HG03457 (cell line): ENCODE data around the gene BDKRB2.
"Not testable (repeated sequence)": the region's sequence is repeated elsewhere in the genome, so short reads cannot be mapped to it uniquely, and the experiment has no call there.

Source experiments
- ATAC-seq: cut with Tn5 transposase; IDR thresholded peaks from one replicate; pipeline ENCODE4 v1.9.1; 2021; ENCODE audit warnings: moderate number of reproducible peaks; ENCODE audit not compliant: unreplicated experiment

BDKRB2 gene

DNA sequence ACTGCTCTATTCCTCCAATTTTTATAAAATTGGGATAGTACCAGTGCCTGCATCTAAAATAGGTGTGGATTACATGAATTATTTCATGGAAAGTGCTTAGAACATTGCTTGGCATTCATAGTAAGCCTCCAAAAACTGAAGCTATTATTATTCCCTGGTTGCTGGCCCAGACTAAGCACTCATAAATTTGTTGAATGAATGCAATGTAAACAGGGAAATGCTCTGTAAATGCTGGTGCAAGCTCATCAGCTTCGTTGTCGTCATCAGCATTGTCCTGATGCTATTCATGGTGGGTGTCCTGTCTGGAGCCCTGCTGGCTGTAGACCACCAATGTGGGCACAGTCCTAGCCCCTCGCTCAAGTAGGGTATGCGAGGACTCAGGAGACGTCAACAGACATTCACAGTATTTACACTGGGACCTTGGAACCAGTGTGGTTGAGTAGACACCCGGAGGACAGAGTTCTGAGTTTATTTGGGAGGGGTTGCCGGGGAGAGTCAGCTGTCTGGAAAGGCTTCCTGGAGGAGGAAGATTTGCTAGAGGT lies 16.5 kb downstream of the BDKRB2 start:
- ATAC-seq: no peak

GRCh38 chr14:96221841-96222240 lies 17.2 kb downstream of the BDKRB2 start:
- no peak for ATAC-seq

GRCh38 chr14:96224480-96225096 lies 19.9 kb downstream of the BDKRB2 start:
- ATAC-seq: no peak

DNA sequence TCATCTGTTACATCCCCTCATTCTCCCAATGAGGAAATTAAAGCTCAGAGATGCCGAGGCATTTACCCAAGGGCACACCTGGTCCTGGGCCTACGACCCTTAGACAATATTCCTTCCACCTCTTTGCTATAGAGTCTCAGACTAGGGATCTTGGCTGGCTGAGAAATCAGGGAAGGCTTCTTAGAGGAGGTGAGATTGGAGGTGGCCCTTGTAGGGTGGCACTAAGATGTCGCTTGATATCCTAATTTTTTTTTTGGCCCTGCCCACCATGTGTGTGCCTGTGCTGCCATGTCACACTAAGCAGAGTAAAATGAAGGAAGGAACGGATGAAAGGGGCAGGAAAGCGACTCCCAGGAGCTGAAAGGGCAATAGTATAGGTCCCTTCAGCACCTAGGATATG lies 20.6 kb downstream of the BDKRB2 start:
- no peak for ATAC-seq

- no peak for ATAC-seq
Observed at GRCh38 chr14:96225745-96226151, 21.1 kb downstream of the BDKRB2 start.

DNA sequence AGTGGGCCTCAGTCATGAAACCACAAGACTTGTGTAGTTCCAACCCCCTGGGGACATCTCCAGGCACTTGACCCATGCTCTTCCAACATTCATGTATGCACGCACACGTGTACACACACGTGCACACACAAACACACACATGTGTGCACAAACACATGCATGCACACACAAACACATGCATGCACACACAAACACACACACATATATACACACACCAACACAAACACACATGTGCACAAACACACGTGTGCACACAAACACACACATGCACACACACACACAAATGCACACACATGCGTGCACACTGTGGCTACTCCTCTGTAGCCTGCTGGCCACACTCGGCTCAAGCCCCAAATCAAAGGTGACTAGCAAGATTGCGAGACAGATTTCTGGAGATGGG lies 22.8 kb downstream of the BDKRB2 start:
- no peak for ATAC-seq

GRCh38 chr14:96229315-96229714 lies 24.7 kb downstream of the BDKRB2 start:
- ATAC-seq: no peak

DNA sequence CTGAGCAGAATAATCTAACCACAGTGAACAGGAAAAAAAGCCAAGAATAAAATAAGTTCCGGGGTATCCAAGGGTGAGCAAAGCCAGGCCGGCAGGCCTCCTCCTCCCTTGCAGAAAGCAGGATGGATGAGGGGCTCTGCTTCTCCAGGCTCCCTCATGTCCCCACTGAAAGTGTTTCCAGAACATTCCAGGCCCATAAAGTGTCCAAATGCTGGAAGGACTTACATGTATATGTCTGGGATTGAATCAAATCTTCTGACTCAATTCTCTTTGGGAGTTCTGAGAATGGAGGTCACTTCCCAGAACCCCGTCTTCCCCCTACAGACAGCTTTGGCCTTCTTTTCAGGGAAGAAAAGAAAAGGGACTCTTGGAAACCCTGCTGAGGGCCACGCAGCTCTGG lies 26.4 kb downstream of the BDKRB2 start:
- ATAC-seq: no peak

DNA sequence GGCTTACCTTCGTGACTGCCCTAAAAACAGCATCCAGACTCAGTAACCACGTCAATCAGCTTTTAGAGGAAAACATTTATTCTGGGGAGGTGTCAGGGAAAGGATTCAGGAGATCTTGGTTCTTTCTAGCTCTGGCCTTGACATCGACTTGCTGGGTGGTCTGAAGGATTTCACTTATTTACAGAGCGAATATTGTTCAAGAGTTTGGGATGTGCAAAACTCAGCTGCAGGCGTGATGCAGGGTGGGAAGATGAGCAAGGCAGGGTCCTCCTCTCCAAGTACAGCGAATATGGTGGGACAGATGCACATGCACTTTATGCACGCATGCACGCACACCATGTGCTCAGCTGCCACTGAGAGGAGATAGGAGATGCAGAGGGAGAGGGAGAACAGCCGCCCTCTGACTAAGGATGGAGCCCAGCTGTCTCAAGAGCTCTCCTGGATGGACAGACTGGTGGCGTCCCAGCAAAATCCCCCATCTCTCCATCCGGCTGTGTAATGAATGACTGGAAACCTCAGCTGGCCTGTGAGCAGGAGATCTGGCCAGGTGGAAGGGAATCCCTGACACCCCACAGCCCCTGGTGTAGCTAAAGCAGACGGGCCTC lies 27.0 kb downstream of the BDKRB2 start:
- ATAC-seq: no peak

- ATAC-seq: no peak
Observed at GRCh38 chr14:96232506-96232905, 27.9 kb downstream of the BDKRB2 start.

- ATAC-seq: no peak
Observed at GRCh38 chr14:96233661-96234060, 29.0 kb downstream of the BDKRB2 start.

- ATAC-seq: no peak
Observed at GRCh38 chr14:96235426-96235825, 30.8 kb downstream of the BDKRB2 start.

- ATAC-seq: no peak
Observed at GRCh38 chr14:96237641-96238040, 33.0 kb downstream of the BDKRB2 start.

- no peak for ATAC-seq
Observed at GRCh38 chr14:96238676-96239265, 34.1 kb downstream of the BDKRB2 start.

DNA sequence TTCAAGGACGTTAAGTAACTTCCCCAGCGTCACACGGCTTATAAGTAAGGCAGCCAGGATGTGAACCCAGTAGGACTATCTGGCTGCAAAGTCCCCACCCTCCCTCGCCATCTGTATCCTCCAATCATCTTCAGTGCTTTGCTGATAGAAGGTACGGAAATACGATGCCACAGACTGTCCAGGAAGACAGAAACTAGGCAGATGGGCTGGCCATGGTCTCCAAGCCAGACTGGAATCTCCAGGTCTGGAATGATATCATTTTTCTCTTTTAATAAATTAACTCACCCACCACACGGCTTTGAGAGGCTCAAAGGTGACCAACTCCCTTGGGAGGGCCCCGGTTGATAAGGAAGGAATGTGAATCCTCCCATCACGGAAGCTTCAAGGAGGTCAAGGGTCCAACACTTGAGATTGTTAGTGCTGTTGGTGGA lies 35.1 kb downstream of the BDKRB2 start:
- ATAC-seq: no peak

- no peak for ATAC-seq
Observed at GRCh38 chr14:96240641-96241040, 36.0 kb downstream of the BDKRB2 start.

GRCh38 chr14:96242126-96242525 lies 37.5 kb downstream of the BDKRB2 start:
- no peak for ATAC-seq

DNA sequence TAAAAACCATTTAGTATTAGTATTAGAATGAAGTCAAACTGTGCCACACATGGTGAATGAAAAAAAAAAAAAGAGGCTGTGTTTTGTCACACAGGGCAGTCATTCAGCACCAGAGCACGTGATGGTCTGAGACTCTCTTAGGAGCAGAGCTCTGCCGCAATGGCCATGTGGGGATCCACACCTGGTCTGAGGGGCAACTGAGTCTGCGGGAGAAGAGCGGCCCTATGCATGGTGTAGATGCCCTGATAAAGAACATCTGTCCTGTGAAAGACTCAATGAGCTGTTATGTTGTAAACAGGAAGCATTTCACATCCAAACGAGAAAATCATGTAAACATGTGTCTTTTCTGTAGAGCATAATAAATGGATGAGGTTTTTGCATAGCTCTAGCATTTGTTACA lies 39.1 kb downstream of the BDKRB2 start:
- ATAC-seq: no peak

- not testable (repeated sequence) for ATAC-seq
Observed at GRCh38 chr14:96245074-96245473, 40.4 kb downstream of the BDKRB2 start.

DNA sequence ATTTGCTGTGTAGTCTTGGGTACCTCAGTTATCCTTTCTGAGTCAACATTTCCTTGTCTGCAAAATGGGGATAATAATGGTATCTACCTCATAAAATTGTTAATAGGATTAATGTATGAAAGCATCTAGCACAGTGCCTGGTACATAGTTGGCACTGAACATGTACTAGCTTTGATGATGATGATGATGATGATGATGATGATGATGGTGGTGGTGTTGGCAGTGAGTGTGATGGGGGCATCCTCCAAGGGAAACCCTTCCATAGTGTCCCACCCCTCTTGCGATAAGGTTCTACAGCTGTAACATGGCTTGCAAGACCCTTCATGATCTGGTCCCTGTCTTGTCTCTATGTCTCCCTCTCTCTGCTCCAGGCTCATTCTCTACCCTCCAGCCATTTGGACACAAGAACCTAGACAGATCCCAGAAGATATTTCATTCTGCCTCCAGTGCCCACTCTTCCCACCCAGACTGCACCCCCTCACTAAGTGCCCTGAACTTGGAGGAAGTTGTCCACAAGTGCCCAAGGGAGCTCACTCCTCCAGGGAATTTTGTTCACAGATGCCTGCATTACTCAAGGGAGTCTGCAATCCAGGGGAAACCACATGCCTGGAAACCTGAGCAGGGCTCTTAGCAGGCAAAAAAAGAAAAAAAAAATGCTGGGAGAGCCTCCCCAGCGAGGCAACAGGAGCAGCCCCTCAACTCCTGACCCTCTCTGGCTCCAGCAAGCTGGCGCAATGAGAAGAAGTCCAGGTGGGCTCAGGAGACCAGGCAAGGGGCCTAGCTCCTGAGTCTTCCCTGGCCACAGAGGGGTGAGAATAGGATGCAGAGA lies 41.3 kb downstream of the BDKRB2 start:
- no peak for ATAC-seq

- ATAC-seq: no peak
Observed at GRCh38 chr14:96246539-96246847, 41.9 kb downstream of the BDKRB2 start.

DNA sequence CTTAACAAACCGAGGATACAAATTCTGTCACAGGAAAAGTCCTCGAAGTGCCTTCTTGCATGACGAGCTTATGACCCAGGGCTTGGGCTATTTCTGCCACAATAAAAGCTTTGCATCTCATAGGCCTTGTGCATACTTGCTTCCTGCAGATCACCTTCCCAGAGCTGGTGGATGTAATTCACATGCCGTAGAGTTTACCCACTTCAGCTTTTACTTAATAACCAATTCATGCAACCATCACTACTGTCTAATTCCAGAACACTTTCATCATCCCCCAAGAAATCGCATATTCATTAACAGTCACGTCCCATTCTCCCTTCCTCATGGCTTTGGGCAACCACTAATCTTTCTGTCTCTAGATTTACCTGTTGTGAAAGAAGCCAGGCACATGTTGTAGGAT lies 42.4 kb downstream of the BDKRB2 start:
- ATAC-seq: no peak
